Aortic smooth muscle cell (primary cell): ENCODE data around the gene GPAT3. TPM values are rescaled to one million over a fixed set of nuclear protein-coding genes. Genes with fewer than 3 reads are reported as not detected.

Source experiments
- total RNA-seq: library from RNA; depleted of rRNA; stranded (reverse); fragments of >200 nt; gene quantifications from 2 replicates; pipeline ENCODE4 v1.2.3, GENCODE V29; 2014

GPAT3 gene
- 1.4 and 5.0 TPM in 2 replicates for total RNA-seq

DNA sequence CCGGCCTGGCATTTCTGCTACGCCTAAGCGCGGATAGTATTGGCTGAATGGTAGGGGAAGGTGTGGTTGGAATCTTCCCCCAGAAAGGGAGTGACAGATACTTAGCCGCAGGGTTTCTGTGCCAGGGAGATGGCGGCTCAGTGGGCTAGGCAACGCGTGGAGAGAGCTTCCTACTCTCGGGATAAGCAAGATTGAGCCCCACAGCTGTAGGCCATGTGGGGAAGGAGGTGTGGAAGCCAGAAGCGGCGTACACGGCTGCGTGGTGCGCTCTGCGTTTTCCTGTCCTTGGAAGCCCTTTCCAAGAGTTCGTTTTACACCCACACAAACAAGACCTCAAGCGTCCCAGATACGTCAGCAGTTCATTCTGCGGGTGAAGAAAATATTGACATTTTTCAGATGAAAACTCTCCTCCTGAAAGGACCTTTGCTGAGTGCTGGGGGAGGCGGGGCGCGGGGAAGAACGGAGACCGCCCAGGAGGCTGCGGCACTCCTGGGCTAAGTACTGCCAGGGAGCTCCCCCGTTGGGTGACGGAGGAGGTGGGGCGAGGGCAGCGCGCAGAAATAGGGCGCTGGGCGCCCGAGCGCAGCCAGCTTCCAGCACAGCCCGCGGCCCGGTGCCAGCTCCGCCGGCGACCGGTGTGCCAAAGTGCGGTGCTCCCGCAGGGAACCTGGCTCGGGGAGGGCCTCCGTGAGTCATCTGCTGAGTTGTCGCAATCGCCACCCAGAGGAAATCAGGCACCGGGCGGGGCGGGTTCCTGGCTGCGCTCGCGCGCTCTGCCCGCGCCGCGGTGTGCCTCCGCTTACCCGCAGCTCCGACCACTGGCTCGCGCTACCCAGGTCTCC lies at the start of gene GPAT3:
Gene GPAT3, plus strand, starts transcription at position 589 of the 842 bp plus-strand sequence. CDS start 515 bp downstream, outside the sequence.

Other genes with a start within 250 kb of the GPAT3 start
- gene HPSE, start 201.3 kb upstream of the GPAT3 start, total RNA-seq: 0.62 and 2.5 TPM in 2 replicates
- gene HELQ, start 80.3 kb upstream of the GPAT3 start, total RNA-seq: 17.9 and 18.0 TPM in 2 replicates
- 26.7 and 33.1 TPM in 2 replicates for gene MRPS18C, start 80.0 kb upstream of the GPAT3 start, total RNA-seq
- 11.6 and 13.7 TPM in 2 replicates for gene ABRAXAS1, start 51.0 kb upstream of the GPAT3 start, total RNA-seq